CD4-positive, alpha-beta memory T cell (primary cell): ENCODE measurements around the gene UPK3BL2. TPM values are rescaled to one million over a fixed set of nuclear protein-coding genes. Genes with fewer than 3 reads are reported as not detected.
"Not testable (repeated sequence)": the region's sequence is repeated elsewhere in the genome, so short reads cannot be mapped to it uniquely, and the experiment has no call there.

Experiments
- CTCF ChIA-PET: fragments of 350-600 bp; sonication (Branson Sonifier 250); formaldehyde crosslinking; loops from one replicate; lab custom pipeline; 2021; ENCODE audit warnings: inconsistent platforms; ENCODE audit not compliant: partially characterized antibody; lab: Charles Lee
- POLR2A ChIA-PET: fragments of 350-600 bp; sonication (Branson Sonifier 250); formaldehyde crosslinking; loops from one replicate; lab custom pipeline; 2021; ENCODE audit not compliant: partially characterized antibody; lab: Charles Lee
- DNase-seq, 5 donors: peaks; one replicate each; pipeline versions ENCODE4 v3.0.0 to v3.0.0-alpha.2; 2020 to 2022; ENCODE audit warnings: mixed read lengths in 1 of 5
- H3K27ac ChIP-seq: one replicate; pipeline ENCODE4 v1.7.0; 2013; ENCODE audit warnings: low read depth, low read length
- H3K27me3 ChIP-seq: 2 replicates; pipeline ENCODE4 v1.7.0; 2013; ENCODE audit warnings: mild to moderate bottlenecking, low read length, moderate library complexity; ENCODE audit not compliant: insufficient read depth
- H3K36me3 ChIP-seq: 2 replicates; pipeline ENCODE4 v1.7.0; 2013; ENCODE audit warnings: mild to moderate bottlenecking, low read length, moderate library complexity; ENCODE audit not compliant: insufficient read depth
- H3K4me1 ChIP-seq: 2 replicates; pipeline ENCODE4 v1.7.0; 2013; ENCODE audit warnings: mild to moderate bottlenecking, low read length, moderate library complexity; ENCODE audit not compliant: insufficient read depth
- H3K4me3 ChIP-seq, 2 donors: one replicate each; pipeline ENCODE4 v1.7.0; 2013; ENCODE audit warnings: low read length in 2 of 2, mild to moderate bottlenecking in 1 of 2
- H3K9me3 ChIP-seq, 2 donors: one replicate each; pipeline ENCODE4 v1.7.0; 2013; ENCODE audit warnings: low read length in 2 of 2, control low read depth in 1 of 2; ENCODE audit not compliant: control insufficient read depth in 1 of 2
- H3K27ac Mint-ChIP-seq, 7 donors: one replicate each; pipeline ENCODE4 v1.8.0; 2020 to 2021; ENCODE audit warnings: mixed read lengths in 7 of 7, mild to moderate bottlenecking in 6 of 7, inconsistent platforms in 3 of 7, moderate library complexity in 3 of 7
- H3K27me3 Mint-ChIP-seq, 2 donors: one replicate each; pipeline ENCODE4 v1.8.0; 2020 to 2021; ENCODE audit warnings: mixed read lengths in 2 of 2
- H3K36me3 Mint-ChIP-seq, 2 donors: one replicate each; pipeline ENCODE4 v1.8.0; 2020 to 2021; ENCODE audit warnings: mixed read lengths in 2 of 2, inconsistent platforms in 1 of 2, mild to moderate bottlenecking in 1 of 2
- H3K4me1 Mint-ChIP-seq, 4 donors: one replicate each; pipeline ENCODE4 v1.8.0; 2020 to 2021; ENCODE audit warnings: mixed read lengths in 4 of 4, mild to moderate bottlenecking in 1 of 4
- H3K4me3 Mint-ChIP-seq, 8 donors: one replicate each; pipeline ENCODE4 v1.8.0; 2020 to 2021; ENCODE audit warnings: mixed read lengths in 8 of 8, mild to moderate bottlenecking in 7 of 8, moderate library complexity in 6 of 8, inconsistent platforms in 3 of 8
- H3K9me3 Mint-ChIP-seq, 8 donors: one replicate each; pipeline ENCODE4 v1.8.0; 2020 to 2021; ENCODE audit warnings: mixed read lengths in 8 of 8, mild to moderate bottlenecking in 5 of 8, inconsistent platforms in 3 of 8, moderate library complexity in 1 of 8
- intact Hi-C: fragments of 100-400 bp; cut with micrococcal nuclease; formaldehyde crosslinking; loops from one replicate; pipeline ENCODE4 v1.15.1; 2023
- polyA plus RNA-seq, 2 donors: library from polyadenylated mRNA; unstranded; fragments of 300-500 nt; fragmentation: Illumina TruSeq; gene quantifications; one replicate each; pipeline ENCODE4 v1.2.3, GENCODE V29; 2021
- total RNA-seq, 2 experiments: library from RNA; stranded (reverse); gene quantifications; one replicate each; pipeline ENCODE4 v1.2.3, GENCODE V29; 2021

UPK3BL2 gene
- total and polyA plus RNA-seq, 4 experiments from 2014 or later = 0.94 to 51.1 (median 25.7) TPM

GRCh38 chr7:102498321-102498720 is 45.2 kb downstream of the UPK3BL2 start:
- POLR2A ChIA-PET, H3K27me3 ChIP-seq, H3K9me3 ChIP-seq, H3K36me3 Mint-ChIP-seq, CTCF ChIA-PET, H3K9me3 Mint-ChIP-seq, H3K4me1 ChIP-seq, H3K4me3 ChIP-seq, H3K27ac ChIP-seq, H3K27ac Mint-ChIP-seq, H3K27me3 Mint-ChIP-seq, H3K4me3 Mint-ChIP-seq, H3K36me3 ChIP-seq, intact Hi-C loops, H3K4me1 Mint-ChIP-seq, DNase-seq: not testable (repeated sequence)

GRCh38 chr7:102497308-102497707 is 46.2 kb downstream of the UPK3BL2 start:
- H3K36me3 ChIP-seq, CTCF ChIA-PET, H3K27ac Mint-ChIP-seq, H3K27me3 Mint-ChIP-seq, intact Hi-C loops, H3K4me3 ChIP-seq, H3K9me3 ChIP-seq, H3K4me1 ChIP-seq, H3K36me3 Mint-ChIP-seq, POLR2A ChIA-PET, H3K27me3 ChIP-seq, H3K9me3 Mint-ChIP-seq, H3K4me3 Mint-ChIP-seq, DNase-seq, H3K27ac ChIP-seq, H3K4me1 Mint-ChIP-seq: not testable (repeated sequence)

- H3K36me3 Mint-ChIP-seq, H3K27me3 ChIP-seq, H3K9me3 Mint-ChIP-seq, POLR2A ChIA-PET, H3K27ac Mint-ChIP-seq, CTCF ChIA-PET, H3K4me1 ChIP-seq, H3K4me3 ChIP-seq, H3K9me3 ChIP-seq, H3K36me3 ChIP-seq, H3K27me3 Mint-ChIP-seq, H3K4me3 Mint-ChIP-seq, H3K27ac ChIP-seq, H3K4me1 Mint-ChIP-seq, DNase-seq, intact Hi-C loops: not testable (repeated sequence)
Observed at GRCh38 chr7:102496861-102497260, 46.6 kb downstream of the UPK3BL2 start.

- H3K9me3 Mint-ChIP-seq, H3K4me3 Mint-ChIP-seq, H3K36me3 Mint-ChIP-seq, H3K36me3 ChIP-seq, H3K9me3 ChIP-seq, intact Hi-C loops, H3K27me3 ChIP-seq, H3K27ac Mint-ChIP-seq, H3K27ac ChIP-seq, DNase-seq, H3K27me3 Mint-ChIP-seq, H3K4me1 ChIP-seq, H3K4me3 ChIP-seq, H3K4me1 Mint-ChIP-seq, POLR2A ChIA-PET, CTCF ChIA-PET: not testable (repeated sequence)
Observed at GRCh38 chr7:102494473-102495149, 48.9 kb downstream of the UPK3BL2 start.

GRCh38 chr7:102494026-102494425 is 49.5 kb downstream of the UPK3BL2 start:
- H3K36me3 ChIP-seq, H3K36me3 Mint-ChIP-seq, H3K4me1 Mint-ChIP-seq, intact Hi-C loops, H3K27me3 Mint-ChIP-seq, CTCF ChIA-PET, POLR2A ChIA-PET, H3K27me3 ChIP-seq, H3K4me3 ChIP-seq, H3K9me3 ChIP-seq, H3K4me3 Mint-ChIP-seq, H3K27ac ChIP-seq, H3K4me1 ChIP-seq, H3K27ac Mint-ChIP-seq, H3K9me3 Mint-ChIP-seq: not testable (repeated sequence)
- peak; percentile 22 to 46 (median 35) for DNase-seq

- H3K27ac Mint-ChIP-seq, H3K36me3 Mint-ChIP-seq, H3K27me3 Mint-ChIP-seq, CTCF ChIA-PET, H3K9me3 ChIP-seq, H3K27ac ChIP-seq, intact Hi-C loops, H3K4me3 ChIP-seq, H3K9me3 Mint-ChIP-seq, H3K4me1 Mint-ChIP-seq, H3K4me1 ChIP-seq, H3K27me3 ChIP-seq, H3K36me3 ChIP-seq, POLR2A ChIA-PET: not testable (repeated sequence)
- peak in 2 of 5 donors; percentile 38 to 53 for DNase-seq
- H3K4me3 Mint-ChIP-seq = peak overlapping the region in 2 of 8 donors; percentile 26 to 69
Observed at GRCh38 chr7:102493220-102493935, 50.1 kb downstream of the UPK3BL2 start.

- intact Hi-C loops, CTCF ChIA-PET: not testable (repeated sequence)
Observed at GRCh38 chr7:102490529-102491075, 52.9 kb downstream of the UPK3BL2 start.

More at GRCh38 chr7:102490529-102491075, 52.9 kb downstream of the UPK3BL2 start:
- H3K4me1 Mint-ChIP-seq, H3K9me3 Mint-ChIP-seq, H3K27me3 ChIP-seq, H3K4me3 Mint-ChIP-seq, H3K27ac Mint-ChIP-seq, H3K27ac ChIP-seq, H3K9me3 ChIP-seq, H3K4me1 ChIP-seq, H3K36me3 Mint-ChIP-seq, H3K4me3 ChIP-seq, POLR2A ChIA-PET, H3K36me3 ChIP-seq, H3K27me3 Mint-ChIP-seq: not testable (repeated sequence)
- peak; percentile 46 to 55 (median 52) for DNase-seq
